Measurements from ENCODE around the gene SLC22A5.

GRCh38 chr5:132381614-132382013 is 12.1 kb downstream of the SLC22A5 start:
- no peak for TF ChIP-seq CTCF (IDR thresholded peaks at IDR 0.05; ENCODE audit: low read depth, low read length, poor library complexity, severe bottlenecking)
- no peak for TF ChIP-seq EZH2phosphoT487 (IDR thresholded peaks at IDR 0.05; ENCODE audit: borderline replicate concordance, low read length)
